ENCODE measurements around the gene VAMP8.

The VAMP8 gene

DNA sequence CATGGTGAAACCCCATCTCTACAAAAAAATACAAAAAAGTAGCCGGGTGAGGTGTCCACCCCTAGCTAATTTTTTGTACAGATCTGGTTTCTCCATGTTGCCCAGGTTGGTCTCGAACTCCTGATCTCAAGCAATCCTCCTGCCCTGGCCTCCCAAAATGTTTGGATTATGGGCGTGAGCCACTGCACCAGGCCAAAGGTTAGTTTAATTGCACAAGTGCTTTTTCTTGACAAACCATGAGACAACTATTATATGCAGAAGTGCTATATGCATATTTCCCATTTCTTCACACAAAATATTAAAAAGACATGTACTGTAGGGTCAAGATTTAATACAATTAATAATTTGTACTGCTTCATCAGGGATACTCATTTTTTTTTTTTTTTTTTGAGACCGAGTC, 11.1 kb upstream of the VAMP8 start:
- H3K4me3 ChIP-seq (ENCODE audit: insufficient read length, low read depth): no peak overlapping the region
- no peak for TF ChIP-seq YY1 (IDR thresholded peaks at IDR 0.05; ENCODE audit: insufficient read depth, insufficient read length)
- TF ChIP-seq SUZ12 (IDR thresholded peaks at IDR 0.05; ENCODE audit: extremely low read depth, insufficient read depth, insufficient read length): no peak
- TF ChIP-seq ZNF274 (IDR thresholded peaks at IDR 0.05; ENCODE audit: low read depth, low read length): no peak
- no peaks in the 10 kb centered on the region for H3K9me3 ChIP-seq (ENCODE audit: insufficient read depth, low read length)
- H3K36me3 ChIP-seq (ENCODE audit: insufficient read depth, insufficient read length, low read length): no peaks in the 10 kb centered on the region
- H3K27me3 ChIP-seq (ENCODE audit: insufficient read depth, insufficient read length): peaks cover 29% of the 10 kb centered on the region
- no peaks in the 10 kb centered on the region for H3K4me1 ChIP-seq (ENCODE audit: insufficient read depth, insufficient read length)
- DNase-seq (ENCODE audit: low read depth, low spot score): no peak
- no peak overlapping the region for H3K9ac ChIP-seq (ENCODE audit: insufficient read length, low read depth)

DNA sequence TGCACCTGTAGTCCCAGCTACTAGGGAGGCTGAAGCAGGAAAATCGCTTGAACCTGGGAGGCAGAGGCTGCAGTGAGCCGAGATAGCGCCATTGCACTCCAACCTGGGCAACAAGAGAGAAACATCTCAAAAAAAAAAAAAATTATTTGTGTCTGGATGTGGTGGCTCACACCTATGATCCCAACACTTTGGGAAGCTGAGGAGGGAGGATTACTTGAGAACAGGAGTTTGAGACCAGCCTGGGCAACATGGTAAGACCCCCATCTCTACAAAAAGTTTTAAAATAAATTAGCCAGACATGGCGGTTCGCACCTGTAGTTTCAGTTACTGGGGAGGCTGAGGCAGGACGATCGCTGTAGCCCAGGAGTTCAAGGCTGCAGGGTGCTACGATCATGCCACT, 1.6 kb upstream of the VAMP8 start:
- H3K36me3 ChIP-seq (ENCODE audit: insufficient read depth, insufficient read length, low read length): no peaks in the 10 kb centered on the region
- TF ChIP-seq ZNF274 (IDR thresholded peaks at IDR 0.05; ENCODE audit: low read depth, low read length) (no peak), YY1 (IDR thresholded peaks at IDR 0.05; ENCODE audit: insufficient read depth, insufficient read length) (no peak), SUZ12 (IDR thresholded peaks at IDR 0.05; ENCODE audit: extremely low read depth, insufficient read depth, insufficient read length) (no peak)
- H3K4me1 ChIP-seq (ENCODE audit: insufficient read depth, insufficient read length): no peaks in the 10 kb centered on the region
- H3K4me3 ChIP-seq (ENCODE audit: insufficient read length, low read depth): no peak overlapping the region
- H3K9ac ChIP-seq (ENCODE audit: insufficient read length, low read depth): no peak overlapping the region
- peaks cover 28% of the 10 kb centered on the region for H3K27me3 ChIP-seq (ENCODE audit: insufficient read depth, insufficient read length)
- no peaks in the 10 kb centered on the region for H3K9me3 ChIP-seq (ENCODE audit: insufficient read depth, low read length)
- DNase-seq (ENCODE audit: low read depth, low spot score): no peak

DNA sequence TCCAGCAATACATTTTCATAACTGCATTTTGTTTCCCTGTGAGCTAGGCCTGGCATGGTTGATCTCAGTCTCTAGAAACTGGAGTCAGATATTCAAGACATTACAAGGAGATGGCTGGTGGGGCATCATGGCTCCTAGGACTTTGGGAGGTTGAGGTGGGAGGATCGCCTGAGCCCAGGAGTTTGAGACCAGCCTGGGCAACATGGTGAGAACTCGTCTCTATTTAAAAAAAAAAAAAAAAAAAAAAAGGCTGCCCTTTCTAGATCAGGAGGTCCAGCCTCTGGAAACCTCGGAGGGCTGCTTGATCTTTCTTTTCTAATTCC, 362 bp upstream of the VAMP8 start:
- DNase-seq (ENCODE audit: low read depth, low spot score): no peak

DNA sequence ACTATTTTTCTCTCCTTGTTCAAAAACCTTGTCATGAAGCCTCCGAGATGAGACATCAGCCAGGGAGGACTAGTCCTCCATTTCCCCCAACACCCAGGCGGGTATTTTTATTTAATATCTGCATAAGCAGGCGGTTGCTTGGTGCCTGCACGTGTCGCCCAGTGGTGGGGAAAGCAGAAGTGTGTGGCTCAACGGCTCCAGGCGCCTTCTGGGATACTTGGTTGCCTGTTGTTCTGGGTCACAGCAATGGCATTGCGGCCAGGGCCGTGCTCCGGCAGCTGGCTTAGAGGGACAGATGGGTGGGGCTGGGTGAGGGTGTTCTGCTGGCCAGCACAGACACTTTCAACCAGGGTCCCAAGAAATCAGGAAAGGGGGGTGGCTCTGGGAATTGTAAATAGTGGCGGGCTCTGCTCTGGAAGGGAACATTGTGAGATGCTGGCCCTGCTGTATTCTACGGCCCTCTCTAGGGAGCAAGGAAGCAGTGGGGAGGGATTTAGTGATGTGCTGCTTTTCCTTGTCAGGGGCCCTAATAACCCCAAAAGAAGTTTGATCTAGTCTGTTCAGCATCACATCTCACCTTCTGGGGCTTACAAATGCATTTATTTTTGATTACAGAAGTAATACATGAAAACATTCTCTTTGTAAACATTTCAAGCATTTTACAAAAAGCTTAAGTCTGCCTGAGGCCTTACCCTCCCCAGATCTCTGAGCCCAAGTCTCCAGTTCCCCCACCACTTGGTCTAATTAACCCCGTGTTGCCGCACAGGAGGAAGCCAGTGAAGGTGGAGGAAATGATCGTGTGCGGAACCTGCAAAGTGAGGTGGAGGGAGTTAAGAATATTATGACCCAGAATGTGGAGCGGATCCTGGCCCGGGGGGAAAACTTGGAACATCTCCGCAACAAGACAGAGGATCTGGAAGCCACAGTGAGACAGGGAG, 1.1 kb downstream of the VAMP8 start:
- no peaks in the 10 kb centered on the region for H3K36me3 ChIP-seq (ENCODE audit: insufficient read depth, insufficient read length, low read length)
- DNase-seq (ENCODE audit: low read depth, low spot score): no peak
- H3K9ac ChIP-seq (ENCODE audit: insufficient read length, low read depth): peak overlapping the region; percentile 47
- no peaks in the 10 kb centered on the region for H3K4me1 ChIP-seq (ENCODE audit: insufficient read depth, insufficient read length)
- no peak for TF ChIP-seq ZNF274 (IDR thresholded peaks at IDR 0.05; ENCODE audit: low read depth, low read length)
- no peak for TF ChIP-seq YY1 (IDR thresholded peaks at IDR 0.05; ENCODE audit: insufficient read depth, insufficient read length)
- no peak for TF ChIP-seq SUZ12 (IDR thresholded peaks at IDR 0.05; ENCODE audit: extremely low read depth, insufficient read depth, insufficient read length)
- H3K27me3 ChIP-seq (ENCODE audit: insufficient read depth, insufficient read length): peaks cover 30% of the 10 kb centered on the region
- H3K4me3 ChIP-seq (ENCODE audit: insufficient read length, low read depth): no peak overlapping the region
- no peaks in the 10 kb centered on the region for H3K9me3 ChIP-seq (ENCODE audit: insufficient read depth, low read length)

More for the DNA sequence above, 362 bp upstream of the VAMP8 start:
- no peak for TF ChIP-seq YY1 (IDR thresholded peaks at IDR 0.05; ENCODE audit: insufficient read depth, insufficient read length)
- Histone ChIP-seq H3K4me1 (ENCODE audit: insufficient read depth, insufficient read length) (no peaks in the 10 kb centered on the region), H3K9ac (ENCODE audit: insufficient read length, low read depth) (no peak overlapping the region), H3K4me3 (ENCODE audit: insufficient read length, low read depth) (no peak overlapping the region), H3K36me3 (ENCODE audit: insufficient read depth, insufficient read length, low read length) (no peaks in the 10 kb centered on the region), H3K9me3 (ENCODE audit: insufficient read depth, low read length) (no peaks in the 10 kb centered on the region), H3K27me3 (ENCODE audit: insufficient read depth, insufficient read length) (peaks cover 23% of the 10 kb centered on the region)

GRCh38 chr2:85579266-85579935, 2.0 kb downstream of the VAMP8 start:
- DNase-seq (ENCODE audit: low read depth, low spot score): no peak
- H3K9me3 ChIP-seq (ENCODE audit: insufficient read depth, low read length): no peaks in the 10 kb centered on the region
- TF ChIP-seq ZNF274 (IDR thresholded peaks at IDR 0.05; ENCODE audit: low read depth, low read length) (no peak), SUZ12 (IDR thresholded peaks at IDR 0.05; ENCODE audit: extremely low read depth, insufficient read depth, insufficient read length) (no peak), YY1 (IDR thresholded peaks at IDR 0.05; ENCODE audit: insufficient read depth, insufficient read length) (no peak)
- H3K27me3 ChIP-seq (ENCODE audit: insufficient read depth, insufficient read length): peaks cover 38% of the 10 kb centered on the region
- H3K4me1 ChIP-seq (ENCODE audit: insufficient read depth, insufficient read length): no peaks in the 10 kb centered on the region
- H3K36me3 ChIP-seq (ENCODE audit: insufficient read depth, insufficient read length, low read length): no peaks in the 10 kb centered on the region
- no peak overlapping the region for H3K4me3 ChIP-seq (ENCODE audit: insufficient read length, low read depth)
- peak overlapping the region; percentile 47 for H3K9ac ChIP-seq (ENCODE audit: insufficient read length, low read depth)

DNA sequence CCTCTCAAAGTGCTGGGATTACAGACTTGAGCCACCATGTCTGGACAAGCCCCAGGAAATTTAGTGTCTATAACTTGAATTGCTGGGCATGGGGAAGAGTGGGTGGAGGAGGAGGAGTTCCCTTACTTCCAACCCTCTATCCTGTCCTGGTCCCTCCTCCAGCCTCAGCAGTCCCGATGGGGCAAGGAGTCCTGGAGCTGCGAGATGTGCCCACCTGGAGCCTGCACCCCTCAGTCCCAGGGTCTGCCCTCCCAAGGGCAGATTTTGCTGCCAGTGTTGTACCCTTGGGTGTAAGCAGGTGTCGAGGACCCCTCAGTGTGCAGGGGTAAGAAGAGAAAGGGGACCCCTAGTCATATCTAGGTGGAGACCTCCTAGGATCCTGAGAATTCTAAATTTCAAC, 2.8 kb downstream of the VAMP8 start:
- no peak overlapping the region for H3K4me3 ChIP-seq (ENCODE audit: insufficient read length, low read depth)
- TF ChIP-seq YY1 (IDR thresholded peaks at IDR 0.05; ENCODE audit: insufficient read depth, insufficient read length): no peak
- TF ChIP-seq SUZ12 (IDR thresholded peaks at IDR 0.05; ENCODE audit: extremely low read depth, insufficient read depth, insufficient read length): no peak
- no peak for TF ChIP-seq ZNF274 (IDR thresholded peaks at IDR 0.05; ENCODE audit: low read depth, low read length)
- H3K27me3 ChIP-seq (ENCODE audit: insufficient read depth, insufficient read length): peaks cover 46% of the 10 kb centered on the region
- H3K36me3 ChIP-seq (ENCODE audit: insufficient read depth, insufficient read length, low read length): no peaks in the 10 kb centered on the region
- DNase-seq (ENCODE audit: low read depth, low spot score): no peak
- H3K9ac ChIP-seq (ENCODE audit: insufficient read length, low read depth): peak overlapping the region; percentile 21
- peaks cover 6% of the 10 kb centered on the region for H3K4me1 ChIP-seq (ENCODE audit: insufficient read depth, insufficient read length)
- no peaks in the 10 kb centered on the region for H3K9me3 ChIP-seq (ENCODE audit: insufficient read depth, low read length)

GRCh38 chr2:85582492-85582891, 5.1 kb downstream of the VAMP8 start:
- peaks cover 7% of the 10 kb centered on the region for H3K4me1 ChIP-seq (ENCODE audit: insufficient read depth, insufficient read length)

More at GRCh38 chr2:85582492-85582891, 5.1 kb downstream of the VAMP8 start:
- Histone ChIP-seq H3K9me3 (ENCODE audit: insufficient read depth, low read length) (no peaks in the 10 kb centered on the region), H3K27me3 (ENCODE audit: insufficient read depth, insufficient read length) (peaks cover 51% of the 10 kb centered on the region), H3K36me3 (ENCODE audit: insufficient read depth, insufficient read length, low read length) (no peaks in the 10 kb centered on the region), H3K9ac (ENCODE audit: insufficient read length, low read depth) (no peak overlapping the region), H3K4me3 (ENCODE audit: insufficient read length, low read depth) (no peak overlapping the region)
- no peak for TF ChIP-seq ZNF274 (IDR thresholded peaks at IDR 0.05; ENCODE audit: low read depth, low read length)
- no peak for TF ChIP-seq SUZ12 (IDR thresholded peaks at IDR 0.05; ENCODE audit: extremely low read depth, insufficient read depth, insufficient read length)
- TF ChIP-seq YY1 (IDR thresholded peaks at IDR 0.05; ENCODE audit: insufficient read depth, insufficient read length): no peak
- DNase-seq (ENCODE audit: low read depth, low spot score): no peak
